IPS-18a (cell line): Measurements from ENCODE around the gene TSHZ2.
"Not testable (repeated sequence)": the region's sequence is repeated elsewhere in the genome, so short reads cannot be mapped to it uniquely, and the experiment has no call there.

Experiments
- H3K27ac ChIP-seq: one replicate; pipeline ENCODE4 v1.5.1; 2013; ENCODE audit warnings: low read length
- H3K27me3 ChIP-seq: one replicate; pipeline ENCODE4 v1.6.1; 2013; ENCODE audit warnings: mild to moderate bottlenecking, low read length; ENCODE audit not compliant: control insufficient read depth, insufficient read depth
- H3K36me3 ChIP-seq: one replicate; pipeline ENCODE4 v1.6.1; 2013; ENCODE audit warnings: low read depth, low read length; ENCODE audit not compliant: control insufficient read depth
- H3K4me1 ChIP-seq: one replicate; pipeline ENCODE4 v1.6.1; 2013; ENCODE audit warnings: low read depth, low read length; ENCODE audit not compliant: control insufficient read depth
- H3K4me3 ChIP-seq: one replicate; pipeline ENCODE4 v1.5.1; 2013; ENCODE audit warnings: low read length
- H3K9ac ChIP-seq: one replicate; pipeline ENCODE4 v1.6.1; 2013; ENCODE audit warnings: mild to moderate bottlenecking, low read length, moderate library complexity
- H3K9me3 ChIP-seq: one replicate; pipeline ENCODE4 v1.6.1; 2013; ENCODE audit warnings: low read depth, low read length; ENCODE audit not compliant: control insufficient read depth

The TSHZ2 gene

DNA sequence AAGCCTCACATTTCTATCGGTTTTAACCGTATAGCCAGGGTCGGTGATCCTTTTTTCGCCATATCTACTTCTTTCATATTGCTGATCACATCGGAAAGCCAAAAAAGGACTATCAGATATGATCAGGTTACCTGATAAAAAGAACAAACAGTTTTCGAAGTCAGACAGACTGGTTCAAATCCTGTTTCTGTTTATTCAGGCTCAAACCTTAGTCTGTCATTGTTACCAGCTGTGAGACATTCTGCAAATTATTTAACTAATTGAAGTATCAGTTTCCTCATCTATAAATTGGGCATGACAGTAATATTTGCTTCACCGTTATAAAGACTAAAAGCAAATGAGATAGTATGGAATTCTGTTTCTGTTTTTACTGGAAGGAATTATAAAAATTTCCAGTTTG lies 111.3 kb downstream of the TSHZ2 start:
- Histone ChIP-seq H3K36me3 (no peaks in the 10 kb centered on the region), H3K4me3 (no peak overlapping the region), H3K9ac (no peak overlapping the region), H3K27ac (no peak overlapping the region), H3K4me1 (peaks cover 8% of the 10 kb centered on the region), H3K9me3 (no peaks in the 10 kb centered on the region), H3K27me3 (no peaks in the 10 kb centered on the region)

DNA sequence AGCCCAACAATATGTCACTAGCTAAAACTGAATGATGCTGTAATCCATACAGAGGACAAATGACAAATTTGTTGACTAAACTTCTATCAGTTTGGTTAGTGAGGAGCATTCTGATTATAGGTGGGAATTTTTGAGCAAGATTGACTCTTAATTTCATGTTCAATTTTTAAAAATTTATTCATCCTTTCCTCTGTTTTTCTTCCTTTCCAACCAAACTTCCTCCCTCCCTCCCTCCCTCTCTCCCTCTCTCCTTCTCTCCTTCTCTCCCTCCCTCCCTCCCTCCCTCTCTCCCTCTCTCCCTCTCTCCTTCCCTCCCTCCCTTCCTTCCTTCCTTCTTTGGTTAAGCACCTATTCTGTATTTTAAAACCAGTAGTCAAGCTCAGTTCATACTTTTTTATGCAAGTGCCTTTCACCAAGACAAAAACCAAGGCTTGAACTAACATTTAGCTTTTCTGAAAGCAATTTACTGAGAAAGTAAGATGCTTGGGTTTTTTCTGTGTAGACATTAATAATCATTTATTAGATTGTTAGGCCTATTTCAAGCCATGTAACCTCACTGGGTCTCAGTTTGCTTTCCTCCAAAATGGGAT lies 112.3 kb downstream of the TSHZ2 start:
- Histone ChIP-seq H3K4me1 (peaks cover 8% of the 10 kb centered on the region), H3K36me3 (no peaks in the 10 kb centered on the region), H3K9me3 (no peaks in the 10 kb centered on the region)

DNA sequence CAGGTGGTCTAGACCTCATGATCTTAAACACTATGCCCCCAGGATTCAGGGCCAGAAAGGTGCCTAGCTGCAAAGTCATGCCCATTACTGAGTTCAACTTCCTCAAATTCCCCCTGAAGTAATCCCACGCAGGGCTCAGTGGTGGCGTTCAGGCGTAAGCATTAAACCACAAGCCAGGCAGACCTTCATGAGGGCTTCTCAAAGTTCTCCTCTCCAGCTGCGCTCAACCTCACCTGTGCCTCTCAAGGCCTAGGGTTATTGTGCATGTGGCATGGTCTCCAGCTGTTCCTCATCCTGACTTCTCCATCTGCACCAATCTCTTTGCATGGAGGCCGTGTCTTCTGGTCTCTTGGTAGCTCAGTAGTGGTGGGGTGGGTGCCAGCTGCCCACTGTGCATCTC lies 113.6 kb downstream of the TSHZ2 start:
- no peak overlapping the region for H3K4me3 ChIP-seq
- H3K9me3 ChIP-seq = no peaks in the 10 kb centered on the region
- H3K9ac ChIP-seq = no peak overlapping the region
- no peaks in the 10 kb centered on the region for H3K27me3 ChIP-seq
- H3K27ac ChIP-seq = no peak overlapping the region
- H3K4me1 ChIP-seq = peaks cover 8% of the 10 kb centered on the region
- no peaks in the 10 kb centered on the region for H3K36me3 ChIP-seq

More for the DNA sequence above, 112.3 kb downstream of the TSHZ2 start:
- no peak overlapping the region for H3K27ac ChIP-seq
- H3K4me3 ChIP-seq = no peak overlapping the region
- H3K9ac ChIP-seq = no peak overlapping the region
- no peaks in the 10 kb centered on the region for H3K27me3 ChIP-seq

DNA sequence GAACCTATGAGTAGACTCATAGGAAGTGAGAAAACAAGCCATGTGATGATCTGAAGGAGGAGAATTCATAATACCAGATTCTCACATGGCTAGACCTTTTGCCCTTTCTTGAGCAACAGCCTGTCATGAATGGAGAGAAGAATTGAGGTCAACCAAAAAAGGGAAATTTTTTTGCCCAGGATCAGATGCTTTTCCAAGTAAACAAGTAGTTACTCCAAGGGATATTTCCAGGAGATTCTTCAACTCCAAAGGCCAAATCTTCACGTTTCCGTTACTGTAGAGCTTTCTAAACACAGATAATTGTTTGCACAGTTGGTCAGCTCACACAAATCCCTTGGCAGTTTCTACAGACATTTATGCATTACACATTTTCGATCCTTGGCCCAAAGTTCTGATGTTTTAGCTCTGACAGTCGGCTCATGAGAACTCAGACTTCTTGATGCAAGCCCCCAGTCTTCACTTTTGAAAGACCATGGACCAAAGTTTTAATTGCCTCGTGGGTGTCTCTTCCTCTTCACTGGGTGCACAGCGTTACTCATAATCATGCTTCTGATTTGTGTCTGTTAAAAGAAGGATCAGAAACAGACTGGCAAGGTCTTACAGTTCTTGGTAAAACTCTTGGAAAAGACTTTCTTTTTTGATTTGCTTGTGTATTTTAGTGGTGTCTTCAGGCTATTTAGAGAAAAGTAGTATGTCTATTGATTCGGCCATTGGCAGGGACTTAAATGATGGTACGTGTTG lies 115.0 kb downstream of the TSHZ2 start:
- peaks cover 4% of the 10 kb centered on the region for H3K4me1 ChIP-seq
- no peaks in the 10 kb centered on the region for H3K36me3 ChIP-seq
- no peaks in the 10 kb centered on the region for H3K27me3 ChIP-seq
- no peak overlapping the region for H3K9ac ChIP-seq
- no peaks in the 10 kb centered on the region for H3K9me3 ChIP-seq
- H3K27ac ChIP-seq = no peak overlapping the region
- no peak overlapping the region for H3K4me3 ChIP-seq

DNA sequence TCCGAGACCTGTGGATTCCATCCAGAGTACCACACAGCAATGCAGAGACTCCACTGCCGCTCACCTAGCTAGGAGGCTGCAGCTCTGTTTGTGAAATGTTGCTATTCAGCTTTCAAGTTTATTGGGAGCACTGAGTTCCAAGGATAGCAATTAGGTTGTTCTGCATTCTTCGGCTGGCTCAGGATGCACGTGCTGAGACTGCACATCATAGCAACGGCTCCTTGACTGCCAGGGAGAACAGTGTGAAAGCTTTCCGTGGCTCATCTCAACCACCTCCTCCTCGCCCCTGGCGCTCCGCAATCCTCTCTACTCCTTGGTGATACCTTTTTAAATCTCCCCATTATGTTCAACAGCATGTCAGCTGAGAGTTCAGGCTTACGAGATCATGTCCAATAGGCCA lies 116.6 kb downstream of the TSHZ2 start:
- H3K4me3 ChIP-seq = no peak overlapping the region
- no peak overlapping the region for H3K27ac ChIP-seq
- H3K4me1 ChIP-seq = no peaks in the 10 kb centered on the region
- no peaks in the 10 kb centered on the region for H3K9me3 ChIP-seq
- no peaks in the 10 kb centered on the region for H3K27me3 ChIP-seq
- H3K36me3 ChIP-seq = no peaks in the 10 kb centered on the region
- no peak overlapping the region for H3K9ac ChIP-seq

DNA sequence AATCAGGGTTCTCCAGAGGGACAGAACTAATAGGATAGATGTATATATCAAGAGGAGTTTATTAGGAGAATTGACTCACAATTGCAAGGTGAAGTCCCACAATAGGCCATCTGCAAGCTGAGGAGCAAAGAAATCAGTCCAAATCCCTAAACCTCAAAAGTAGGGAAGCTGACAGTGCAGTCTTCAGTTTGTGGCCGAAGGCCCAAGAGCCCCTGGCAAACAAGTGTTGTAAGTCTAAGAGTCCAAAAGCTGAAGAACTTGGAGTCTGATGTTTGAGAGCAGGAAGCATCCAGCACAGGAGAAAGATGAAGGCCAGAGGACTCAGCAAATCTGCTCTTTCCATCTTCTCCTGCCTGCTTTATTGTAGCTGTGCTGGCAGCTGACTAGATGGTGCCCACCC lies 117.7 kb downstream of the TSHZ2 start:
- H3K4me3 ChIP-seq, H3K9ac ChIP-seq, H3K27me3 ChIP-seq, H3K27ac ChIP-seq, H3K4me1 ChIP-seq, H3K9me3 ChIP-seq, H3K36me3 ChIP-seq: not testable (repeated sequence)

DNA sequence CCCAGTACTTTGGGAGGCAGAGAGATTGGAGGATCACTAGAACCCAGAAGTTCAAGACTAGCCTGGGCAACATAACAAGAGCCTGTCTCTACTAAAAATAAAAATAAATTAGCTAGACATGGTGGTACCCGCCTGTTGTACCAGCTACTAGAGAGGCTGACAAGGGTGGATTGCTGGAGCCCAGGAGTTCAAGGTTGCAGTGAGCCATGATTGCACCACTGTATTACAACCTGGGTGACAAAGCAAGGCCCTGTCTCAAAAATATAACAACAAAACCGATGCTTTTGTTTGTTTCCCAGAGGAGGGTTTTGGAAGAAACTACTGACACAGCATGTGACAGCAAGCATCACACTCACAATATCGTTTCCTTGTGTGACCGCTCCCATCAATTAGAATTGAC lies 119.6 kb downstream of the TSHZ2 start:
- Histone ChIP-seq H3K36me3 (no peaks in the 10 kb centered on the region), H3K9me3 (no peaks in the 10 kb centered on the region), H3K4me1 (no peaks in the 10 kb centered on the region), H3K9ac (no peak overlapping the region), H3K4me3 (no peak overlapping the region), H3K27me3 (no peaks in the 10 kb centered on the region), H3K27ac (no peak overlapping the region)

DNA sequence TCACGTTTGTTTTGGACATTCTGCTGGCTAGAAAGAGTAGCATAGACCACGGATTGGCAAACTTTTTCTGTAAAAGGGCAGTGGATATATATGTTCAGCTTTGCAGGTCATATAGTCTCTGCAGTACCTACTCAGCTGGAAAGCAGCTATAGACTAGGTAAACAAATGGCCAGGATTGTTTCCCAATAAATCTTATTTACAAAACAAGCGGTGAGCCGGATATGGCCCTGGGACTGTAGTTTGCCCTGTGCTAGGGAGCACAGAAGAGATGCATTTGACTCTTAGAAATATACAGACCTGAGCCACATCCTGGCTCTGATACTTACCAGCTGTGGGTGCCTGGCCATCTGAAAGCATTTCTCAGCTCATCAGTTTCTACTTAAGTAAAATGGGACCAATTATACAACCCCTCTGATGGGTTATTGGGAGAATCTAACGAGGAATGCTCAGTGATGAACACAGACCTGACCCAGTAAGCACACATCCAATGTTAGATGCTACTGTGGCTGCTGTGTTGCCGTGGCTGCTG lies 120.7 kb downstream of the TSHZ2 start:
- H3K9me3 ChIP-seq = no peaks in the 10 kb centered on the region
- H3K4me3 ChIP-seq = no peak overlapping the region
- H3K27ac ChIP-seq = no peak overlapping the region
- no peak overlapping the region for H3K9ac ChIP-seq
- no peaks in the 10 kb centered on the region for H3K4me1 ChIP-seq
- no peaks in the 10 kb centered on the region for H3K36me3 ChIP-seq
- H3K27me3 ChIP-seq = no peaks in the 10 kb centered on the region

DNA sequence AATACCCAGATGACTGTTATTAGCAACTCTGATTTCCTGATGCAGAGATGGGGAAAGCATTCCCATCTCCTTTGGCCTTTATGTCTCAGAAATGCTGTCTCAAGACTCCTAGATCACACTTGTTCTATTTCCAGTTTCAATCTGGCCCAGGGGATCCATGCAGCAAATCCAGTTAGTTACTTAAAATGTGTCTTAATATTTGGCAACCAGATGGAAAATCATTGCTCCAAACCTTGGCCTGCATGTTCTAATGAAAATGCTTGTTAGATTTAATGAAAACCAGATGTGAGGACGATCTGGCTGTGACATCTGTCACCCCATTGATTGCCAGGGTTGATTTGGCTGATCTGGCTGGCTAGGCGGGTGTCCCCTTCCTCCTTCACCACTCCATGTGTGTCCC lies 125.2 kb downstream of the TSHZ2 start:
- H3K9ac ChIP-seq = no peak overlapping the region
- H3K27me3 ChIP-seq = no peaks in the 10 kb centered on the region
- H3K27ac ChIP-seq = no peak overlapping the region
- H3K4me1 ChIP-seq = no peaks in the 10 kb centered on the region
- no peak overlapping the region for H3K4me3 ChIP-seq
- H3K9me3 ChIP-seq = no peaks in the 10 kb centered on the region
- no peaks in the 10 kb centered on the region for H3K36me3 ChIP-seq

DNA sequence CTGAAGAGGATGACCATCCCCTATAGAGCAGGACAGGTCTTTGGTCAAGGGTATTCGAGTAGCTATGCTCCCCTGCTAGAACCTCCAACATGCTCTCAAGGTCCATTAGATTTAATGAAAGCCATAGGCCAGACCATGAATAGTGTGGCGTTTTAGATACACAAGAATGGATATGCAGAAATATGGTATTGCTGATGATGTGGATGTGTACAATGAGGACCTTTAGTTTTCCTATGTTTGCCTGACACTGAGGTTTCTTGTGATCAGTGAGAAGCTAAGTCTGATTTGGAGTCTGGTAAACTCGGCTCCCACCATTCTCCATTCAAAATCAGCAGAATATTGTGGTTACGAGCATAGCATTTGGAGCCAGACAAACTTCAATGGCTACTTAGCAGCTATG lies 125.6 kb downstream of the TSHZ2 start:
- no peak overlapping the region for H3K9ac ChIP-seq
- H3K4me1 ChIP-seq = no peaks in the 10 kb centered on the region
- H3K4me3 ChIP-seq = no peak overlapping the region
- no peak overlapping the region for H3K27ac ChIP-seq
- H3K9me3 ChIP-seq = no peaks in the 10 kb centered on the region
- H3K27me3 ChIP-seq = no peaks in the 10 kb centered on the region
- H3K36me3 ChIP-seq = no peaks in the 10 kb centered on the region

DNA sequence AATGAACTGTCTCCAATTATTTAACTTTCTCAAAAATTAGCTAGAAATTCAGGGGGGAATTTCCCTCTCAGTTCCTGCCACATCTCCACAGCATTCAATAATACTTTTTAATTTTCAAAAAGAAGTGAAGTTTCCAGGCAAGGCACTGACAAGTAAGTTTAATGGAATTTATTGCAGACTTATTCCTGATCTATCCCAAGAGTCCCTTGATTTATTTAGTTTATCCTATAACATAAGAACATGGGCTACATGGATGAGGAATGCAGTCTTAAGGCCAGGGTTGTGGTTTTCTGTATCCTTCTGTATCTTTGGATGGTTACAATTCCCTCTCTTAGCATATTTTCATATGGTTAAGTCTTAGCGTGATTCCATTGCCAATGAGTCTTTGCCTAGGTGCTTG lies 126.5 kb downstream of the TSHZ2 start:
- Histone ChIP-seq H3K9me3 (no peaks in the 10 kb centered on the region), H3K27me3 (no peaks in the 10 kb centered on the region), H3K9ac (no peak overlapping the region), H3K27ac (no peak overlapping the region), H3K4me1 (no peaks in the 10 kb centered on the region), H3K4me3 (no peak overlapping the region), H3K36me3 (no peaks in the 10 kb centered on the region)

DNA sequence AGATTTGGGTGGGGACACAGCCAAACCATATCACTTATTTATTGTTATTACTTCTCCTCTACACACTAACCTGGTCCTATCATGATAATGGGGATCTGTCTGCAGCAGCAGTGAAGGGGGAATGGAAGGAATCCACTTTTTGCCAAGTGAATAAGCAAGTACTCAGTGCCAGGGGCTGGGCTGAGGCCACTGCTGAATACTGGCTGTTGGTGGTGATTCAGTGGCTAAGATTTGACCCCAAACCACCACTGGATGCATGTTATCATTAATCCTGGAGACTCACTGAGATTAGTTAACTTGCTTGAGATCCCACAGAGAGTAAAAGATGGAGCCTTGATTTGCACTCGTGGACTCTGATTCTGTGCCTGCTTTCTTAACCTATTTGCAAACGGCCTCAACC lies 127.7 kb downstream of the TSHZ2 start:
- Histone ChIP-seq H3K36me3 (no peaks in the 10 kb centered on the region), H3K27me3 (no peaks in the 10 kb centered on the region), H3K9me3 (no peaks in the 10 kb centered on the region), H3K9ac (no peak overlapping the region), H3K27ac (no peak overlapping the region), H3K4me3 (no peak overlapping the region), H3K4me1 (no peaks in the 10 kb centered on the region)
